Endothelial cell (in vitro differentiated cells): ENCODE data around the gene PARP4. TPM values are rescaled to one million over a fixed set of nuclear protein-coding genes. Genes with fewer than 3 reads are reported as not detected.
"Not testable (repeated sequence)": the region's sequence is repeated elsewhere in the genome, so short reads cannot be mapped to it uniquely, and the experiment has no call there.

Experiments used
- DNase-seq: peaks from one replicate; pipeline ENCODE4 v3.0.0; 2021; ENCODE audit warnings: low spot score
- H3K27ac Mint-ChIP-seq: one replicate; pipeline ENCODE4 v1.8.0; 2021; ENCODE audit warnings: mixed read lengths, inconsistent platforms; ENCODE audit not compliant: unreplicated experiment
- H3K27me3 Mint-ChIP-seq: one replicate; pipeline ENCODE4 v1.8.0; 2021; ENCODE audit warnings: mild to moderate bottlenecking, moderate library complexity, mixed read lengths, inconsistent platforms; ENCODE audit not compliant: unreplicated experiment
- H3K36me3 Mint-ChIP-seq: one replicate; pipeline ENCODE4 v1.8.0; 2021; ENCODE audit warnings: mild to moderate bottlenecking, low read depth, mixed read lengths, inconsistent platforms; ENCODE audit not compliant: unreplicated experiment
- H3K4me1 Mint-ChIP-seq: one replicate; pipeline ENCODE4 v1.8.0; 2021; ENCODE audit warnings: mild to moderate bottlenecking, mixed read lengths, inconsistent platforms; ENCODE audit not compliant: unreplicated experiment
- H3K4me3 Mint-ChIP-seq: one replicate; pipeline ENCODE4 v1.8.0; 2021; ENCODE audit warnings: mild to moderate bottlenecking, mixed read lengths, inconsistent platforms; ENCODE audit not compliant: unreplicated experiment
- H3K9me3 Mint-ChIP-seq: one replicate; pipeline ENCODE4 v1.8.0; 2021; ENCODE audit warnings: mixed read lengths, inconsistent platforms; ENCODE audit not compliant: unreplicated experiment
- CTCF ChIP-seq: fragments of 200-600 bp; sonication (generic); IDR thresholded peaks from one replicate; pipeline ENCODE4 v1.5.0; 2021; ENCODE audit warnings: antibody characterized with exemption; ENCODE audit not compliant: unreplicated experiment
- total RNA-seq: library from RNA; stranded (reverse); fragmentation: NEBNext Ultra II Directional; extraction: Animal tissue kit (Norgen Biotek cat#: 25700); gene quantifications from one replicate; pipeline ENCODE4 v1.2.1, GENCODE V29; 2021; ENCODE audit not compliant: unreplicated experiment

PARP4 gene
- total RNA-seq, 1 donor from 2014 or later: 31.8 TPM

GRCh38 chr13:24512908-24513213 is 283 bp upstream of the PARP4 start:
- H3K27me3 Mint-ChIP-seq: peaks cover 1% of the 10 kb centered on the region
- no peak for TF ChIP-seq CTCF
- H3K4me3 Mint-ChIP-seq: peak overlapping the region; percentile 89
- peaks cover 4% of the 10 kb centered on the region for H3K36me3 Mint-ChIP-seq
- no peak for DNase-seq
- H3K27ac Mint-ChIP-seq: peak overlapping the region; percentile 81
- H3K4me1 Mint-ChIP-seq: peaks cover 18% of the 10 kb centered on the region
- no peaks in the 10 kb centered on the region for H3K9me3 Mint-ChIP-seq

- peak overlapping the region; percentile 78 for H3K27ac Mint-ChIP-seq
- H3K9me3 Mint-ChIP-seq: no peaks in the 10 kb centered on the region
- peak overlapping the region; percentile 89 for H3K4me3 Mint-ChIP-seq
- TF ChIP-seq CTCF: no peak
- peaks cover 11% of the 10 kb centered on the region for H3K36me3 Mint-ChIP-seq
- DNase-seq: no peak
- H3K27me3 Mint-ChIP-seq: peaks cover 5% of the 10 kb centered on the region
- H3K4me1 Mint-ChIP-seq: peaks cover 14% of the 10 kb centered on the region
Observed at GRCh38 chr13:24511816-24512196, 772 bp downstream of the PARP4 start.

DNA sequence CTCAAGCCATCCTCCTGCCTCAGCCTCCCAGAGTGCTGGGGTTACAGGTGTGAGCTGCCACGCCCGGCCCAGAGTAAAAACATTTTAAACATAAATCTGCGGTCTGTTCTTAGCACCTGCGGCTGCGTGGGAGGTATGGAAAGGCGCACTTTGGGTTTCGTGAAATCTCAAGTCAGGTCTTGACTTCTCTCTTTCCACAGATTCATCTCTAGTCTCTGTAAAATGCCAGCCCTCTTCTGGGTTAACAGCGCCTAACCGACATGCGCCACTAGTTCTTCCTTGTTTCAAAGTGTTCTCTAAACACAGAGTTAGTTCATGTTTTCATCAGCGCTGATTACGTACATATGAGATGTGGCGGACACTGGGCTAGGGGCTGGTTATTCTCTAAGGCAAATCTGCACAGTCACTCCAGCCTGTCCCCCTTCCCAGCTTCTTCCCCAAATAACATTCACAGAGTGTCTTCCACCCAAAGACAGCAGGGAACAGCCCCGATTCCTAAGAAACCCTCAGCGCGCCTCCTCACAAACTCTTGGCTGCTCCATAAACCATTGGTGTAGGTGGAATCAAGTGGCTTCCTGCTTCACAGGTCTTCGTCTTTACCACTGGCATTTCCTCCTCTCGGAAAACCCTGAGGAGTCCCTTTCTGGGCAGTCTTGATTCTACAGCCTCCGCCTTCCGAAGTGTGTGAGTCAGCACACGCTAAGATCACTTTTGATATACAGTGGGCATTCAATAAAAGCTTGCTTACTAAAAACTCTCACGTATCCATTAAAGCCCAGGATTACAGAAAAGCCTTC is 1.4 kb downstream of the PARP4 start:
- H3K9me3 Mint-ChIP-seq: no peaks in the 10 kb centered on the region
- H3K36me3 Mint-ChIP-seq: peaks cover 11% of the 10 kb centered on the region
- TF ChIP-seq CTCF: no peak
- peak overlapping the region; percentile 89 for H3K4me3 Mint-ChIP-seq
- H3K27me3 Mint-ChIP-seq: peaks cover 5% of the 10 kb centered on the region
- peak overlapping the region; percentile 78 for H3K27ac Mint-ChIP-seq
- peaks cover 14% of the 10 kb centered on the region for H3K4me1 Mint-ChIP-seq
- no peak for DNase-seq

DNA sequence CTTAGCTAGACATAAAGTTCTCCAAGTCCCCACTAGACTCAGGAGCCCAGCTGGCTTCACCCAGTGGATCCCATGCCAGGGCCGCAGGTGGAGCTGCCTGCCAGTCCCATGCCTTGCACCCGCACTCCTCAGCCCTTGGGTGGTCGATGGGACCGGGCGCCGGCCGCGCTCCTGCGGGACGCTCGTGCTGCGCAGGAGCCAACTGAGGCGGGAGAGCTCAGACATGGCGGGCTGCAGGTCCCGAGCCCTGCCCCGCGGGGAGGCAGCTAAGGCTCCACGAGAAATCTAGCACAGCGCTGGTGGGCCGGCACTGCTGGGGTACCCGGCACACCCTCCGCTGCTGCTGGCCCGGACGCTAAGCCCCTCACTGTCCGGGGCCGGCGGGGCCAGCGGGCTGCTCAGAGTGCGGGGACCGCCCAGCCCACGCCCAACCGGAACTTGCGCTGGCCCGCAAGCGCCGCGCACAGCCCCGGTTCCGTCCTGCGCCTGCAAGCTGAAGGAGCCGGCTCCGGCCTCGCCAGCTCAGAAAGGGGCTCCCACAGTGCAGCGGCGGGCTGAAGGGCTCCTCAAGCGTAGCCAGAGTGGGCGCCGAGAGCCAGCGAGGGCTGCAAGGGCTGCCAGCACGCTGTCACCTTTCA is 5.8 kb downstream of the PARP4 start:
- Mint-ChIP-seq H3K27ac (no peak overlapping the region), H3K4me3 (no peak overlapping the region), H3K4me1 (peaks cover 9% of the 10 kb centered on the region), H3K27me3 (peaks cover 5% of the 10 kb centered on the region), H3K9me3 (no peaks in the 10 kb centered on the region), H3K36me3 (peaks cover 17% of the 10 kb centered on the region)
- TF ChIP-seq CTCF: no peak
- no peak for DNase-seq

DNA sequence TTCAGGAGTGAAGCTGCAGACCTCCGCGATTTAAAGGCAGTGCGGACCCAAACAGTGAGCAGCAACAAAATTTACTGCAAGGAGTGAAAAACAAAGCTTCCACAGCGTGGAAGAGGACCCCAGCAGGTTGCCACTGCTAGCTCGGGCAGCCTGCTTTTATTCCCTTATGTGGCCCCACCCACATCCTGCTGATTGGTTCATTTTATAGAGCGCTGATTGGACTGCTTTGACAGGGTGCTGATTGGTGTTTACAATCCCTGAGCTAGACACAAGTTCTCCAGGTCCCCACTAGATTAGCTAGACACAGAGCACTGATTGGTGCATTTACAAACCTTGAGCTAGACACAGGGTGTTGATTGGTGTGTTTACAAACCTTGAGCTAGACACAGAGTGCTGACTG is 6.3 kb downstream of the PARP4 start:
- not testable (repeated sequence) for H3K9me3 Mint-ChIP-seq, H3K4me1 Mint-ChIP-seq, DNase-seq, H3K27me3 Mint-ChIP-seq, H3K4me3 Mint-ChIP-seq, H3K27ac Mint-ChIP-seq
- peaks cover 17% of the 10 kb centered on the region for H3K36me3 Mint-ChIP-seq
